ENCODE results near the gene LCAT. TPM values are rescaled to one million over a fixed set of nuclear protein-coding genes. Genes with fewer than 3 reads are reported as not detected.
A peak's percentile ranks its signal among the peaks of the same experiment; 100 is the strongest.

LCAT gene
- total RNA-seq, 4 donors from 2014 or later: 10.8 to 25.8 (median 15.9) TPM

- peaks cover 0 to 74% (median 48%) of the 10 kb centered on the region in 3 donors for H3K4me1 ChIP-seq
- peak overlapping the region; percentile 87 to 100 (median 99) for H3K27ac ChIP-seq
- H3K9me3 ChIP-seq: no peaks in the 10 kb centered on the region
- peak overlapping the region in 1 of 2 donors; percentile 99 for H3K4me3 ChIP-seq
- 20 to 23% methylated on average over 2 to 5 of the region's 11 CpGs for WGBS, 2 donors (ENCODE audit: low coverage in 1 of 2)
- no peaks in the 10 kb centered on the region for H3K27me3 ChIP-seq
- peaks cover 0 to 27% of the 10 kb centered on the region in 2 donors for H3K36me3 ChIP-seq
- no peak for ATAC-seq
- TF ChIP-seq POLR2A (IDR thresholded peaks at IDR 0.05) (no peak), EP300 (IDR thresholded peaks at IDR 0.05) (no peak), CTCF (IDR thresholded peaks at IDR 0.05) (no peak)
These were observed 22.0 kb upstream of the LCAT start for GRCh38 chr16:67965668-67966548.

- H3K27me3 ChIP-seq: no peaks in the 10 kb centered on the region
- no peak for ATAC-seq
- no peak for TF ChIP-seq POLR2A (IDR thresholded peaks at IDR 0.05)
- H3K4me3 ChIP-seq: no peak overlapping the region
- peak overlapping the region in 3 of 4 donors; percentile 98 to 100 (median 100) for H3K27ac ChIP-seq
- peaks cover 0 to 85% (median 55%) of the 10 kb centered on the region in 3 donors for H3K4me1 ChIP-seq
- WGBS, 2 donors (ENCODE audit: low coverage in 1 of 2): 83 to 100% methylated on average over 1 to 2 of the region's 6 CpGs
- H3K9me3 ChIP-seq: no peaks in the 10 kb centered on the region
- peaks cover 0 to 40% of the 10 kb centered on the region in 2 donors for H3K36me3 ChIP-seq
These were observed 20.7 kb upstream of the LCAT start for GRCh38 chr16:67964477-67965131.

- H3K4me1 ChIP-seq: peaks cover 0 to 88% (median 63%) of the 10 kb centered on the region in 3 donors
- ATAC-seq: no peak
- no peaks in the 10 kb centered on the region for H3K27me3 ChIP-seq
- 10 to 68% methylated on average over 2 to 8 of the region's 32 CpGs for WGBS, 2 donors (ENCODE audit: low coverage in 1 of 2)
- peaks cover 0 to 48% of the 10 kb centered on the region in 2 donors for H3K36me3 ChIP-seq
- no peaks in the 10 kb centered on the region for H3K9me3 ChIP-seq
- TF ChIP-seq EP300 (IDR thresholded peaks at IDR 0.05): no peak
- no peak for TF ChIP-seq CTCF (IDR thresholded peaks at IDR 0.05)
- no peak overlapping the region for H3K4me3 ChIP-seq
- peak overlapping the region in 3 of 4 donors; percentile 98 to 100 (median 100) for H3K27ac ChIP-seq
These were observed 19.9 kb upstream of the LCAT start for GRCh38 chr16:67963662-67964321.

- no peak for ATAC-seq
- Histone ChIP-seq H3K4me1 (peaks cover 0 to 94% (median 63%) of the 10 kb centered on the region in 3 donors), H3K27ac (peak overlapping the region in 3 of 4 donors; percentile 98 to 100 (median 100)), H3K4me3 (no peak overlapping the region), H3K36me3 (peaks cover 0 to 53% of the 10 kb centered on the region in 2 donors), H3K27me3 (no peaks in the 10 kb centered on the region), H3K9me3 (no peaks in the 10 kb centered on the region)
- WGBS, 2 donors (ENCODE audit: low coverage in 1 of 2): 52% methylated on average over 2 of the region's 2 CpGs; no CpG with 5 or more reads in 1 of the 2 donors
- no peak for TF ChIP-seq EP300 (IDR thresholded peaks at IDR 0.05)
- TF ChIP-seq POLR2AphosphoS5 (IDR thresholded peaks at IDR 0.05): no peak
- TF ChIP-seq POLR2A (IDR thresholded peaks at IDR 0.05): no peak
- TF ChIP-seq CTCF (IDR thresholded peaks at IDR 0.05): no peak
These were observed 19.4 kb upstream of the LCAT start for GRCh38 chr16:67963292-67963661.

- no peak for ATAC-seq
- Histone ChIP-seq H3K36me3 (peaks cover 0 to 65% of the 10 kb centered on the region in 2 donors), H3K9me3 (no peaks in the 10 kb centered on the region), H3K27me3 (no peaks in the 10 kb centered on the region), H3K4me3 (no peak overlapping the region), H3K4me1 (peaks cover 0 to 90% (median 63%) of the 10 kb centered on the region in 3 donors), H3K27ac (peak overlapping the region in 3 of 4 donors; percentile 76 to 100 (median 98))
- WGBS, 2 donors (ENCODE audit: low coverage in 1 of 2): 83% methylated on average over 1 of the region's 8 CpGs; no CpG with 5 or more reads in 1 of the 2 donors
- TF ChIP-seq POLR2A (IDR thresholded peaks at IDR 0.05) (no peak), POLR2AphosphoS5 (IDR thresholded peaks at IDR 0.05) (no peak), CTCF (IDR thresholded peaks at IDR 0.05) (no peak), EP300 (IDR thresholded peaks at IDR 0.05) (no peak)
These were observed 18.2 kb upstream of the LCAT start for GRCh38 chr16:67962135-67962534.

All from gastroesophageal sphincter (tissue), 4 donors.